ENCODE results near the gene RNF32. TPM values are rescaled to one million over a fixed set of nuclear protein-coding genes. Genes with fewer than 3 reads are reported as not detected.

The RNF32 gene
- total RNA-seq, 1 donor = under 0.01 TPM

- H3K36me3 ChIP-seq (ENCODE audit: insufficient read depth, low read length) = no peaks in the 10 kb centered on the region
- H3K79me2 ChIP-seq (ENCODE audit: insufficient read depth, low read length) = no peaks in the 10 kb centered on the region
- no peak for TF ChIP-seq CTCF (IDR thresholded peaks at IDR 0.05; ENCODE audit: extremely low read depth, low read depth, low read length)
- no peaks in the 10 kb centered on the region for H4K20me1 ChIP-seq (ENCODE audit: insufficient read depth, low read length)
- H2AFZ ChIP-seq (ENCODE audit: low read length) = no peak overlapping the region
- H3K4me3 ChIP-seq (ENCODE audit: insufficient read depth, low read length) = no peak overlapping the region
- no peak overlapping the region for H3K27ac ChIP-seq (ENCODE audit: low read depth, low read length)
- H3K4me2 ChIP-seq (ENCODE audit: insufficient read depth, low read length) = no peak overlapping the region
- peak; percentile 71 for DNase-seq (ENCODE audit: insufficient read length, low spot score, missing footprints)
- H3K9me3 ChIP-seq (ENCODE audit: low read depth, low read length) = no peaks in the 10 kb centered on the region
- no peaks in the 10 kb centered on the region for H3K4me1 ChIP-seq (ENCODE audit: insufficient read depth, low read length)
- peaks cover 2% of the 10 kb centered on the region for H3K27me3 ChIP-seq (ENCODE audit: insufficient read depth, low read length)
Observed at GRCh38 chr7:156604311-156604710, 36.3 kb upstream of the RNF32 start.

GRCh38 chr7:156604836-156605695, 35.5 kb upstream of the RNF32 start:
- TF ChIP-seq CTCF (IDR thresholded peaks at IDR 0.05; ENCODE audit: extremely low read depth, low read depth, low read length) = no peak

GRCh38 chr7:156606135-156606534, 34.4 kb upstream of the RNF32 start:
- Histone ChIP-seq H3K9me3 (ENCODE audit: low read depth, low read length) (no peaks in the 10 kb centered on the region), H3K36me3 (ENCODE audit: insufficient read depth, low read length) (no peaks in the 10 kb centered on the region), H3K4me3 (ENCODE audit: insufficient read depth, low read length) (no peak overlapping the region), H3K79me2 (ENCODE audit: insufficient read depth, low read length) (no peaks in the 10 kb centered on the region), H2AFZ (ENCODE audit: low read length) (no peak overlapping the region), H3K27me3 (ENCODE audit: insufficient read depth, low read length) (peaks cover 2% of the 10 kb centered on the region), H3K4me2 (ENCODE audit: insufficient read depth, low read length) (no peak overlapping the region), H3K4me1 (ENCODE audit: insufficient read depth, low read length) (no peaks in the 10 kb centered on the region), H3K27ac (ENCODE audit: low read depth, low read length) (no peak overlapping the region), H4K20me1 (ENCODE audit: insufficient read depth, low read length) (no peaks in the 10 kb centered on the region)
- TF ChIP-seq CTCF (IDR thresholded peaks at IDR 0.05; ENCODE audit: extremely low read depth, low read depth, low read length) = no peak
- no peak for DNase-seq (ENCODE audit: insufficient read length, low spot score, missing footprints)

More at GRCh38 chr7:156604836-156605695, 35.5 kb upstream of the RNF32 start:
- no peak overlapping the region for H3K4me3 ChIP-seq (ENCODE audit: insufficient read depth, low read length)
- no peaks in the 10 kb centered on the region for H3K36me3 ChIP-seq (ENCODE audit: insufficient read depth, low read length)
- H3K27ac ChIP-seq (ENCODE audit: low read depth, low read length) = no peak overlapping the region
- peak; percentile 56 for DNase-seq (ENCODE audit: insufficient read length, low spot score, missing footprints)
- no peaks in the 10 kb centered on the region for H4K20me1 ChIP-seq (ENCODE audit: insufficient read depth, low read length)
- H3K27me3 ChIP-seq (ENCODE audit: insufficient read depth, low read length) = peaks cover 2% of the 10 kb centered on the region
- no peaks in the 10 kb centered on the region for H3K79me2 ChIP-seq (ENCODE audit: insufficient read depth, low read length)
- H3K4me1 ChIP-seq (ENCODE audit: insufficient read depth, low read length) = no peaks in the 10 kb centered on the region
- H3K9me3 ChIP-seq (ENCODE audit: low read depth, low read length) = no peaks in the 10 kb centered on the region
- no peak overlapping the region for H2AFZ ChIP-seq (ENCODE audit: low read length)
- no peak overlapping the region for H3K4me2 ChIP-seq (ENCODE audit: insufficient read depth, low read length)

GRCh38 chr7:156606691-156607331, 33.8 kb upstream of the RNF32 start:
- peak; percentile 27 for DNase-seq (ENCODE audit: insufficient read length, low spot score, missing footprints)
- H2AFZ ChIP-seq (ENCODE audit: low read length) = no peak overlapping the region
- H3K9me3 ChIP-seq (ENCODE audit: low read depth, low read length) = no peaks in the 10 kb centered on the region
- no peaks in the 10 kb centered on the region for H3K36me3 ChIP-seq (ENCODE audit: insufficient read depth, low read length)
- no peak overlapping the region for H3K4me2 ChIP-seq (ENCODE audit: insufficient read depth, low read length)
- no peaks in the 10 kb centered on the region for H3K79me2 ChIP-seq (ENCODE audit: insufficient read depth, low read length)
- H3K4me1 ChIP-seq (ENCODE audit: insufficient read depth, low read length) = no peaks in the 10 kb centered on the region
- no peak overlapping the region for H3K27ac ChIP-seq (ENCODE audit: low read depth, low read length)
- TF ChIP-seq CTCF (IDR thresholded peaks at IDR 0.05; ENCODE audit: extremely low read depth, low read depth, low read length) = no peak
- no peaks in the 10 kb centered on the region for H4K20me1 ChIP-seq (ENCODE audit: insufficient read depth, low read length)
- no peak overlapping the region for H3K4me3 ChIP-seq (ENCODE audit: insufficient read depth, low read length)
- peaks cover 2% of the 10 kb centered on the region for H3K27me3 ChIP-seq (ENCODE audit: insufficient read depth, low read length)
